RWPE2 (cell line): ENCODE results near the gene ZFHX3.
A peak's percentile ranks its signal among the peaks of the same experiment; 100 is the strongest.

Experiments used
- ATAC-seq: fragments of 200-7000 bp; cut with Tn5 transposase; 3 replicates; pipeline ENCODE4 v1.9.1; 2021; ENCODE audit warnings: low read depth
- DNase-seq: peaks from one replicate; pipeline ENCODE4 v3.0.0-alpha.2; 2020; ENCODE audit warnings: low spot score
- H3K27ac ChIP-seq: fragments of 450-650 bp; 2 replicates; pipeline ENCODE4 v1.5.1; 2017; ENCODE audit warnings: mild to moderate bottlenecking; ENCODE audit not compliant: poor library complexity, severe bottlenecking
- H3K27me3 ChIP-seq: fragments of 250-450 bp; sonication (Bioruptor Pico); 2 replicates; pipeline ENCODE4 v1.5.1; 2021; ENCODE audit warnings: mild to moderate bottlenecking, moderate library complexity; ENCODE audit not compliant: insufficient read depth, poor library complexity, severe bottlenecking
- H3K36me3 ChIP-seq: fragments of 250-450 bp; sonication (Bioruptor Pico); 2 replicates; pipeline ENCODE4 v1.5.1; 2020; ENCODE audit warnings: low read depth, mild to moderate bottlenecking, moderate library complexity
- H3K4me1 ChIP-seq: fragments of 250-450 bp; sonication (Bioruptor Pico); 2 replicates; pipeline ENCODE4 v1.5.1; 2021; ENCODE audit warnings: mild to moderate bottlenecking, moderate library complexity; ENCODE audit not compliant: insufficient read depth, poor library complexity, severe bottlenecking
- H3K4me3 ChIP-seq: fragments of 250-450 bp; sonication (Bioruptor Pico); 2 replicates; pipeline ENCODE4 v1.5.1; 2021; ENCODE audit warnings: mild to moderate bottlenecking, moderate library complexity; ENCODE audit not compliant: severe bottlenecking
- H3K9me3 ChIP-seq: fragments of 250-450 bp; sonication (Bioruptor Pico); 2 replicates; pipeline ENCODE4 v1.5.1; 2021; ENCODE audit warnings: mild to moderate bottlenecking, moderate library complexity; ENCODE audit not compliant: severe bottlenecking
- CTCF ChIP-seq: fragments of 450-650 bp; IDR thresholded peaks from one replicate; pipeline ENCODE4 v1.5.1; 2017; ENCODE audit warnings: mild to moderate bottlenecking, moderate library complexity; ENCODE audit not compliant: poor library complexity, severe bottlenecking

Gene ZFHX3

DNA sequence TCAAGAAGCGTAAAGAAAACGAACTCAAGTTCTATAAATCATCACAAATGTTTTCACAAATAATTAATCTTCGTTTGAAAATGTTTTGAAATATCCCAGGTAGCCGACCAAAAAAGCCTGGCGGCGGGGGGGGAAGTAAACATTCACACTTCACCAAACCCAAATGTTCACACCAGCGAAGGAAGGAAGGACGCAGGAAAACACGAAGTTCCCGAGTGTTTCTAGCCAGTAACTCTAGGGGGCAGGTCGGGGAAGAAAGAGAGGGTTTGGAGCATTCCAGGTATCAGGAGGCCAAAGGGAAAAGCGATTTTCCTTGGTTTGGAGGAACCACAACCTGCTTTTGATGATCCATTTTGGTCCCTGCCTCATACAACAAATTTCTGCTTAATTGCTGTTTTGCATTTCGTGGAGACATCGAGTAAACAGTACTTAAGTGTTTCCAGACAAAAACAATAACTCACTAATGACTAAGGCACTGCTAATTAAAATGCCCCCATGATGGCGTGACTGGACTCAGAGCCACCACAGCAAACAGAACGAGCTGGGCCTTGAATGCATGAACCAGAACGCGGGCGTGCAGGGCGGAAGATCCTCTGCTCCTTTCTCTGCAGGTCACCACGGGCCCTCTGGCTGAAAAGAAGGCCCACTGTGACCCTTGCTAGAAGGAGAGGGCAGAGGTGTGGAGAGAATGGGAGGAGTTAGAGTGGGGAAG is 16.6 kb downstream of the ZFHX3 start:
- Histone ChIP-seq H3K9me3 (no peaks in the 10 kb centered on the region), H3K36me3 (no peaks in the 10 kb centered on the region), H3K27ac (no peak overlapping the region), H3K27me3 (no peaks in the 10 kb centered on the region), H3K4me1 (peaks cover 4% of the 10 kb centered on the region), H3K4me3 (no peak overlapping the region)
- DNase-seq (no peak), ATAC-seq (no peak)
- TF ChIP-seq CTCF = no peak

GRCh38 chr16:73028721-73029361 is 19.1 kb downstream of the ZFHX3 start:
- DNase-seq (no peak), ATAC-seq (0 out of 3 replicates have a peak, but pooled peaks have one; percentile 36)
- Histone ChIP-seq H3K27me3 (no peaks in the 10 kb centered on the region), H3K9me3 (no peaks in the 10 kb centered on the region), H3K4me3 (no peak overlapping the region), H3K36me3 (no peaks in the 10 kb centered on the region), H3K4me1 (no peaks in the 10 kb centered on the region), H3K27ac (no peak overlapping the region)
- no peak for TF ChIP-seq CTCF

DNA sequence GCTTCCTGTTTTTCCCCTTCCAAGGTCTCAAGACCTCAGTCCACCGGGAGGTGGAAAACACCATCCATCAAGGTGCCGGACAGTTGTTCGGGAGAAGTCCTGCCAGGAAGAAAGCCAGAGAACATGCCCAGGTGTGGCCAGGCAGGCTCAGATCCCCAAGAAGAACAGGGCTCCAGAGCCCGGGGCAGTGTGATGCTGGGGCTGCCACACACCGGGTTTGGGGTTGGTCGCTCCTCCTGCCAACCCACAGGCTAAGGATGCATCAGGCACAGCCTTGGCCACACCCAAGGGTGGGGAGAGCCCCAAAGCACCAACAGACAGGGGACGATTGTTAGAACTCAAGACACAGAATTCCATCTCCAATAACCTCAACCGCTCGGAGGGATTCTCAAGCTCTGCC is 19.7 kb downstream of the ZFHX3 start:
- TF ChIP-seq CTCF = no peak
- no peak overlapping the region for H3K4me3 ChIP-seq
- no peak overlapping the region for H3K27ac ChIP-seq
- ATAC-seq = no peak
- no peaks in the 10 kb centered on the region for H3K36me3 ChIP-seq
- no peaks in the 10 kb centered on the region for H3K4me1 ChIP-seq
- no peaks in the 10 kb centered on the region for H3K9me3 ChIP-seq
- H3K27me3 ChIP-seq = no peaks in the 10 kb centered on the region
- no peak for DNase-seq

DNA sequence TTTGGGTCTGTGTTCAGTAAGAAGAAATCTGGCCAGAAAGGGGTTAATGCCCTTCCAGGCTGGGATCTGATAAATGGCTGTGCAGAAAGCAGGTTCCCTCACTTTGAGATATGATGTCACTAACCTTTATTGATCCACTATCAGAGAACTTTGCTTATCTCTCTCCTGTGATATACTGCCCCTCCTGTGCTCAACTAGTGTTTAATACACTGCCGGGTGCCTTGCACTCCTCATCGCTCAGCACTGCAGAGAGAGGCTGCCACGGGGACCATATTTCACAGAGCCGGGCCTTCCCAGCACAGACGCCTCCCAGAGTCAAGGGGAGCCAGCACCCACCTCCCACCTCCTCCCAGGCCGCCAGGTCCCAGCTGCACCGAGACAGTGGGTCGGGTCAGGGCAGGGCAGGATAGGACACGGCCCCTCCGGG is 20.2 kb downstream of the ZFHX3 start:
- Histone ChIP-seq H3K9me3 (no peaks in the 10 kb centered on the region), H3K4me1 (no peaks in the 10 kb centered on the region), H3K4me3 (no peak overlapping the region), H3K27ac (no peak overlapping the region), H3K27me3 (no peaks in the 10 kb centered on the region), H3K36me3 (no peaks in the 10 kb centered on the region)
- TF ChIP-seq CTCF = no peak
- no peak for ATAC-seq
- no peak for DNase-seq
